SK-N-SH (cell line): ENCODE measurements around the gene SDHA.

ENCODE experiments used
- EP300 ChIP-seq, 2 experiments: IDR thresholded peaks; 2 replicates each; pipeline versions ENCODE4 v1.4.0 to v1.6.1; 2012; ENCODE audit warnings: borderline replicate concordance in 1 of 2, low read depth in 1 of 2, low read length in 1 of 2
- FOXJ3 ChIP-seq: sonication (generic); formaldehyde crosslinking; IDR thresholded peaks from 2 replicates; pipeline ENCODE4 v1.5.1; 2020; ENCODE audit warnings: mild to moderate bottlenecking, missing genetic modification reagents
- SMC3 ChIP-seq: IDR thresholded peaks from 2 replicates; pipeline ENCODE4 v1.6.1; 2012; ENCODE audit warnings: low read depth, low read length, improper control_type of control experiment
- TEAD4 ChIP-seq: IDR thresholded peaks from 2 replicates; pipeline ENCODE4 v1.4.0; 2012; ENCODE audit warnings: mild to moderate bottlenecking, borderline replicate concordance; ENCODE audit not compliant: insufficient read depth
- YY1 ChIP-seq: IDR thresholded peaks from 2 replicates; pipeline ENCODE4 v1.4.0; 2012; ENCODE audit warnings: low read depth, mild to moderate bottlenecking
- TF ChIP-seq, protein P1 (sequence below): fragments of 200-600 bp; sonication (generic); IDR thresholded peaks from 2 replicates; pipeline ENCODE4 v1.6.1; 2017; ENCODE audit warnings: antibody characterized with exemption, mild to moderate bottlenecking, moderate library complexity
- TF ChIP-seq, protein P2 (sequence below): IDR thresholded peaks from 2 replicates; pipeline ENCODE4 v1.6.1; 2012; ENCODE audit warnings: mild to moderate bottlenecking, low read depth, low read length, moderate library complexity

DNA sequence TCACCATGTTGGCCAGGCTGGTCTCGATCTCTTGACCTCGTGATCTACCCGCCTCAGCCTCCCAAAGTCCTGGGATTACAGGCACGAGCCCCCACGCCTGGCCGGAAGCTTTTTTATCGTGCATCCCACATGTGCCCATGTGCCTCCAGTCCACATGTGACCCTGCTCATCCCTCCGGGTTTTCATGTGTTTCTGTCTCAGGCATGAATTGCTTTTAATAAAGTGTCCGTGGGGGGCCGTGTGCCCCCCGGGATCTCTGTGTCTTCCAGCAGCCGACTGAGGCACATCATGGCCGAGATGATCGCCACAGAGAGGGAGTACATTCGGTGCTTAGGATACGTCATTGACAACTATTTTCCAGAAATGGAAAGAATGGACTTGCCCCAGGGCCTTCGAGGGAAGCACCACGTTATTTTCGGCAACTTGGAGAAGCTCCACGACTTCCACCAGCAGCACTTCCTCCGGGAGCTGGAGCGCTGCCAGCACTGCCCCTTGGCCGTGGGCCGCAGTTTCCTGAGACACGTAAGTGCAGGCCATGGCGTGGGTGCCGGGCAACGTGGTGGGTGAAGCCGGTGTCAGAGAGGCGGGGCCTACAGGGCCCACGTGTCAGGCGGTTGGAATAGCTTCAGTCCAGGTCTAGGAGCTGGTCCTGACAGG lies 48.9 kb upstream of the SDHA start:
- TF ChIP-seq, protein P1, sequence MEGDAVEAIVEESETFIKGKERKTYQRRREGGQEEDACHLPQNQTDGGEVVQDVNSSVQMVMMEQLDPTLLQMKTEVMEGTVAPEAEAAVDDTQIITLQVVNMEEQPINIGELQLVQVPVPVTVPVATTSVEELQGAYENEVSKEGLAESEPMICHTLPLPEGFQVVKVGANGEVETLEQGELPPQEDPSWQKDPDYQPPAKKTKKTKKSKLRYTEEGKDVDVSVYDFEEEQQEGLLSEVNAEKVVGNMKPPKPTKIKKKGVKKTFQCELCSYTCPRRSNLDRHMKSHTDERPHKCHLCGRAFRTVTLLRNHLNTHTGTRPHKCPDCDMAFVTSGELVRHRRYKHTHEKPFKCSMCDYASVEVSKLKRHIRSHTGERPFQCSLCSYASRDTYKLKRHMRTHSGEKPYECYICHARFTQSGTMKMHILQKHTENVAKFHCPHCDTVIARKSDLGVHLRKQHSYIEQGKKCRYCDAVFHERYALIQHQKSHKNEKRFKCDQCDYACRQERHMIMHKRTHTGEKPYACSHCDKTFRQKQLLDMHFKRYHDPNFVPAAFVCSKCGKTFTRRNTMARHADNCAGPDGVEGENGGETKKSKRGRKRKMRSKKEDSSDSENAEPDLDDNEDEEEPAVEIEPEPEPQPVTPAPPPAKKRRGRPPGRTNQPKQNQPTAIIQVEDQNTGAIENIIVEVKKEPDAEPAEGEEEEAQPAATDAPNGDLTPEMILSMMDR: no peak
- TF ChIP-seq YY1: no peak
- TF ChIP-seq SMC3: no peak
- no peak for TF ChIP-seq TEAD4
- no peak for TF ChIP-seq FOXJ3 (CRISPR knock-in tag)
- TF ChIP-seq EP300 (IDR thresholded peaks at IDR 0.05; ENCODE audit: borderline replicate concordance in 1 of 2, low read depth in 1 of 2, low read length in 1 of 2): no peak
- TF ChIP-seq, protein P2, sequence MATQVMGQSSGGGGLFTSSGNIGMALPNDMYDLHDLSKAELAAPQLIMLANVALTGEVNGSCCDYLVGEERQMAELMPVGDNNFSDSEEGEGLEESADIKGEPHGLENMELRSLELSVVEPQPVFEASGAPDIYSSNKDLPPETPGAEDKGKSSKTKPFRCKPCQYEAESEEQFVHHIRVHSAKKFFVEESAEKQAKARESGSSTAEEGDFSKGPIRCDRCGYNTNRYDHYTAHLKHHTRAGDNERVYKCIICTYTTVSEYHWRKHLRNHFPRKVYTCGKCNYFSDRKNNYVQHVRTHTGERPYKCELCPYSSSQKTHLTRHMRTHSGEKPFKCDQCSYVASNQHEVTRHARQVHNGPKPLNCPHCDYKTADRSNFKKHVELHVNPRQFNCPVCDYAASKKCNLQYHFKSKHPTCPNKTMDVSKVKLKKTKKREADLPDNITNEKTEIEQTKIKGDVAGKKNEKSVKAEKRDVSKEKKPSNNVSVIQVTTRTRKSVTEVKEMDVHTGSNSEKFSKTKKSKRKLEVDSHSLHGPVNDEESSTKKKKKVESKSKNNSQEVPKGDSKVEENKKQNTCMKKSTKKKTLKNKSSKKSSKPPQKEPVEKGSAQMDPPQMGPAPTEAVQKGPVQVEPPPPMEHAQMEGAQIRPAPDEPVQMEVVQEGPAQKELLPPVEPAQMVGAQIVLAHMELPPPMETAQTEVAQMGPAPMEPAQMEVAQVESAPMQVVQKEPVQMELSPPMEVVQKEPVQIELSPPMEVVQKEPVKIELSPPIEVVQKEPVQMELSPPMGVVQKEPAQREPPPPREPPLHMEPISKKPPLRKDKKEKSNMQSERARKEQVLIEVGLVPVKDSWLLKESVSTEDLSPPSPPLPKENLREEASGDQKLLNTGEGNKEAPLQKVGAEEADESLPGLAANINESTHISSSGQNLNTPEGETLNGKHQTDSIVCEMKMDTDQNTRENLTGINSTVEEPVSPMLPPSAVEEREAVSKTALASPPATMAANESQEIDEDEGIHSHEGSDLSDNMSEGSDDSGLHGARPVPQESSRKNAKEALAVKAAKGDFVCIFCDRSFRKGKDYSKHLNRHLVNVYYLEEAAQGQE: no peak
